Type B pancreatic cell (in vitro differentiated cells): ENCODE measurements around the gene FCHO1. TPM values are rescaled to one million over a fixed set of nuclear protein-coding genes. Genes with fewer than 3 reads are reported as not detected.

Experiments used
- DNase-seq: peaks from one replicate; pipeline ENCODE4 v3.0.0; 2021; ENCODE audit warnings: mixed read lengths; ENCODE audit not compliant: unreplicated experiment; ENCODE audit errors: extremely low spot score
- H3K27ac Mint-ChIP-seq: 2 replicates; pipeline ENCODE4 v1.8.0; 2021; ENCODE audit warnings: mild to moderate bottlenecking, mixed read lengths
- H3K27me3 Mint-ChIP-seq: 2 replicates; pipeline ENCODE4 v1.8.0; 2021; ENCODE audit warnings: mixed read lengths
- H3K36me3 Mint-ChIP-seq: 2 replicates; pipeline ENCODE4 v1.8.0; 2021; ENCODE audit warnings: mixed read lengths
- H3K4me1 Mint-ChIP-seq: one replicate; pipeline ENCODE4 v1.8.0; 2021; ENCODE audit warnings: mixed read lengths; ENCODE audit not compliant: unreplicated experiment
- H3K4me3 Mint-ChIP-seq: 2 replicates; pipeline ENCODE4 v1.8.0; 2021; ENCODE audit warnings: mild to moderate bottlenecking, mixed read lengths
- H3K9me3 Mint-ChIP-seq: 2 replicates; pipeline ENCODE4 v1.8.0; 2021; ENCODE audit warnings: mixed read lengths
- total RNA-seq: library from RNA; stranded (reverse); gene quantifications from 2 replicates; pipeline ENCODE4 v1.2.1, GENCODE V29; 2021; ENCODE audit warnings: low replicate concordance
- TF ChIP-seq, protein P1 (sequence below): fragments of 200-600 bp; sonication (generic); conservative IDR thresholded peaks from 2 replicates; pipeline ENCODE4 v1.5.0; 2021; ENCODE audit warnings: antibody characterized with exemption, mild to moderate bottlenecking

The FCHO1 gene
- total RNA-seq, 1 donor from 2014 or later, result 4.4 TPM

DNA sequence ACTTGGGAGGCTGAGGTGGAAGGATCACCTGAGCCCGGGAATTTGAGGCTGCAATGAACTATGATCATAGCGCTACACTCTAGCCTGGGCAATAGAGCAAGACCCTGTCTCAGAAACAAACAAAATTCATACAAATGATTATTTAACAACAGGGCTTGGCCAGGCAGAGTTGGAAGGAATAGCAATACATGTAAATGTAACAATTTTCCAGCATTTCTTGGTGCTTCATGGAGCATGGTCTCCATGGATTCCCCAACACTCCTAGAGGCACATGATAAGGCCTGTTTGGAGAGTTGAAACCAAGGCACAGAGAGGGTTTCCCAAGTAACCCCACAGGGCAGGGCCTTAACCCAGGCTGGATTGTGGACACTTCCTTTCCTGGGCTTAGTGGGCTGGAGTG lies 59.8 kb downstream of the FCHO1 start:
- Mint-ChIP-seq H3K27ac (no peak overlapping the region), H3K36me3 (no peaks in the 10 kb centered on the region), H3K9me3 (no peaks in the 10 kb centered on the region), H3K27me3 (peaks cover 11% of the 10 kb centered on the region), H3K4me3 (no peak overlapping the region), H3K4me1 (no peaks in the 10 kb centered on the region)
- DNase-seq, result no peak
- TF ChIP-seq, protein P1, sequence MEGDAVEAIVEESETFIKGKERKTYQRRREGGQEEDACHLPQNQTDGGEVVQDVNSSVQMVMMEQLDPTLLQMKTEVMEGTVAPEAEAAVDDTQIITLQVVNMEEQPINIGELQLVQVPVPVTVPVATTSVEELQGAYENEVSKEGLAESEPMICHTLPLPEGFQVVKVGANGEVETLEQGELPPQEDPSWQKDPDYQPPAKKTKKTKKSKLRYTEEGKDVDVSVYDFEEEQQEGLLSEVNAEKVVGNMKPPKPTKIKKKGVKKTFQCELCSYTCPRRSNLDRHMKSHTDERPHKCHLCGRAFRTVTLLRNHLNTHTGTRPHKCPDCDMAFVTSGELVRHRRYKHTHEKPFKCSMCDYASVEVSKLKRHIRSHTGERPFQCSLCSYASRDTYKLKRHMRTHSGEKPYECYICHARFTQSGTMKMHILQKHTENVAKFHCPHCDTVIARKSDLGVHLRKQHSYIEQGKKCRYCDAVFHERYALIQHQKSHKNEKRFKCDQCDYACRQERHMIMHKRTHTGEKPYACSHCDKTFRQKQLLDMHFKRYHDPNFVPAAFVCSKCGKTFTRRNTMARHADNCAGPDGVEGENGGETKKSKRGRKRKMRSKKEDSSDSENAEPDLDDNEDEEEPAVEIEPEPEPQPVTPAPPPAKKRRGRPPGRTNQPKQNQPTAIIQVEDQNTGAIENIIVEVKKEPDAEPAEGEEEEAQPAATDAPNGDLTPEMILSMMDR, result no peak

DNA sequence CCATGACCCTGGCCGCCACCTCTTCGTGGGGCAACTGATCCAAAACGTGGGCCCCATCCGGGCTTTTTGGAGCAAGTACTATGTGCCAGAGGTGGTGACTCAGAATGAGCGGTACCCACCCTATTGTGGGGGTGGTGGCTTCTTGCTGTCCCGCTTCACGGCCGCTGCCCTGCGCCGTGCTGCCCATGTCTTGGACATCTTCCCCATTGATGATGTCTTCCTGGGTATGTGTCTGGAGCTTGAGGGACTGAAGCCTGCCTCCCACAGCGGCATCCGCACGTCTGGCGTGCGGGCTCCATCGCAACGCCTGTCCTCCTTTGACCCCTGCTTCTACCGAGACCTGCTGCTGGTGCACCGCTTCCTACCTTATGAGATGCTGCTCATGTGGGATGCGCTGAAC lies 60.4 kb downstream of the FCHO1 start:
- no peaks in the 10 kb centered on the region for H3K36me3 Mint-ChIP-seq
- TF ChIP-seq, protein P1, result no peak

DNA sequence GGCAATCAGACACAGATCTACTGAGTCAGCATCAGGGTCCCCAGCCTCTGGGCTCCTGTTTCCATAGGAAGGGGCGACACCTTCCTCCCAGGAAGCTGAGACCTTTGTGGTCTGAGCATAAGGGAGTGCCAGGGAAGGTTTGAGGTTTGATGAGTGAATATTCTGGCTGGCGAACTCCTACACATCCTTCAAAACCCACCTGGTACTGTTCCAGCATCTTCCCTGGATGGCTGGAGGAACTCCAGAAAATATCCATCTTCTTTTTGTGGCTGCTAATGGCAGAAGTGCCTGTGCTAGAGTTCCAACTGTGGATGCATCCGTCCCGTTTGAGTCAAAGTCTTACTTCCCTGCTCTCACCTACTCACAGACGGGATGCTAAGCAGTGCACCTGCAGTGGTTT lies 60.8 kb downstream of the FCHO1 start:
- no peaks in the 10 kb centered on the region for H3K9me3 Mint-ChIP-seq
- no peaks in the 10 kb centered on the region for H3K4me1 Mint-ChIP-seq
- TF ChIP-seq, protein P1, result no peak
- no peaks in the 10 kb centered on the region for H3K36me3 Mint-ChIP-seq
- H3K27ac Mint-ChIP-seq, result no peak overlapping the region
- no peak for DNase-seq
- no peak overlapping the region for H3K4me3 Mint-ChIP-seq
- peaks cover 11% of the 10 kb centered on the region for H3K27me3 Mint-ChIP-seq

More for the DNA sequence above, 60.4 kb downstream of the FCHO1 start:
- peaks cover 11% of the 10 kb centered on the region for H3K27me3 Mint-ChIP-seq
- no peak overlapping the region for H3K27ac Mint-ChIP-seq
- no peak overlapping the region for H3K4me3 Mint-ChIP-seq
- no peak for DNase-seq
- no peaks in the 10 kb centered on the region for H3K4me1 Mint-ChIP-seq
- H3K9me3 Mint-ChIP-seq, result no peaks in the 10 kb centered on the region

DNA sequence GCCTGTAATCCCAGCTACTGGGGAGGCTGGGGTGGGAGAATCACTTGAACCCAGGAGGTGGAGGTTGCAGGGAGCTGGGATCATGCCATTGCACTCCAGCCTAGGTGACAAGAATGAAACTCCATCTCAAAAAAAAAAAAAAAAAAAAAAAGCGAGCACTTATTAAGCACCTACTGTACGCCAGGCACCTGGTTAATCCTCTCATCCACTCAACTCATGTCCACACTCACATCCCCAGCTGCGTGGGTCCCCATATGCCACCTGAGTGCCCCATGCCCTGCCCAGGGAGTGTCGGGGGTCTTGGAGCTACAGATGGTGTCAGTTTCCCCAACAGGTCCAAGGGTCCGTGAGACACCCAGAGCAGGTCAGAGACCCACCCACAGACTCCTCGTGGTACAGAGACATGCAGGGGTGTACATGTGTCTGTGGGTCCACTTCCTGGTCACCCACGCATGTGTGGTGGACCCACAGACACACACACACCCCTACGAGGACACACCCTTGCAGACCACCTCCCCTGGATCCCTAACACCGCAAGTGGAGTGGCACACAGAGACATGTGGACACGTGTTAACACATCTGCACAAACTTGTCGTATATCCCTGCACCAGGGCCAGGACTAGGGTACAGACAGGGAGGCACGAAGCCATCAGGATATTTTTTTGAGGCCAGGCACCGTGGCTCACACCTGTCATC lies 66.5 kb downstream of the FCHO1 start:
- H3K27ac Mint-ChIP-seq, result no peak overlapping the region
- H3K9me3 Mint-ChIP-seq, result no peaks in the 10 kb centered on the region

DNA sequence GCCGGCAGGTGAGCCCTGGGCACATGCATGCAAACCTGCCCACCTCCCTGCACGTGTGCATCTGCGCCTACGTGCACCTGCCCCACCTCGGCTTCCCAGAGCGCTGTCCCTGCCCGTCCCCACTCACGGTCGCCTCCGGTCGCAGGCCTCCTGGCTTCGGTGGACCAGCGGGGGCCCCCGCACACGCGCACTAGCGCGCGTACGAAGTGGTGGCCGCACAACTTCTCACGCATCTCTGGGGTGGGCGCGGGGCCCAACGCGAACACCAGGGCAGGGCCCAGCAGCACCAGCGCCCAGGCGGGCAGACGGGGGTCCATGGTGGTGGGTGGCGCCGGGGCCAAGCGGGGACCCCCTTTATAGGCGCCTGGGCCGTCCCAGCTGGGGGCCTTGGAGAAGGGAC lies 69.9 kb downstream of the FCHO1 start, which contains the start of gene INSL3:
Gene INSL3 (minus strand): TSS at position 330 of the 400 bp plus-strand sequence. CDS start 13 bp downstream, at position 317.
- Mint-ChIP-seq H3K36me3 (no peaks in the 10 kb centered on the region), H3K27ac (no peak within 1 kb of the TSS), H3K9me3 (no peaks in the 10 kb centered on the region), H3K27me3 (peaks cover 3% of the 10 kb centered on the region), H3K4me1 (peaks cover 4% of the 10 kb centered on the region), H3K4me3 (no peak within 1 kb of the TSS)
- TF ChIP-seq, protein P1, result no peak
- DNase-seq, result no peak

More for the DNA sequence above, 66.5 kb downstream of the FCHO1 start:
- H3K36me3 Mint-ChIP-seq, result no peaks in the 10 kb centered on the region
- TF ChIP-seq, protein P1, result no peak
- no peak for DNase-seq
- H3K4me3 Mint-ChIP-seq, result no peak overlapping the region
- H3K27me3 Mint-ChIP-seq, result peaks cover 3% of the 10 kb centered on the region
- no peaks in the 10 kb centered on the region for H3K4me1 Mint-ChIP-seq
